Calu3 (cell line): ENCODE data around the gene C6orf58. TPM values are rescaled to one million over a fixed set of nuclear protein-coding genes. Genes with fewer than 3 reads are reported as not detected.

ENCODE experiments used
- BruUV-seq: library from RNA; stranded (reverse); fragments of 400-500 nt; replicated peaks from 2 replicates; lab custom pipeline; 2021; lab: Mats Ljungman, UMichigan
- CTCF ChIA-PET: fragments of 300-600 bp; sonication (Branson Sonifier 250); formaldehyde crosslinking; loops from one replicate; lab custom pipeline; 2022; ENCODE audit warnings: antibody characterized with exemption; lab: Charles Lee
- DNase-seq: peaks from one replicate; pipeline ENCODE4 v3.0.0; 2022
- H3K27ac Mint-ChIP-seq: one replicate; pipeline ENCODE4 v1.8.0; 2022; ENCODE audit warnings: mixed read lengths; ENCODE audit not compliant: unreplicated experiment
- H3K27me3 Mint-ChIP-seq: one replicate; pipeline ENCODE4 v1.8.0; 2022; ENCODE audit warnings: mixed read lengths; ENCODE audit not compliant: unreplicated experiment
- H3K36me3 Mint-ChIP-seq: one replicate; pipeline ENCODE4 v1.8.0; 2022; ENCODE audit warnings: mild to moderate bottlenecking, moderate library complexity, mixed read lengths; ENCODE audit not compliant: insufficient read depth, unreplicated experiment
- H3K4me1 Mint-ChIP-seq: one replicate; pipeline ENCODE4 v1.8.0; 2022; ENCODE audit warnings: mild to moderate bottlenecking, low read depth, mixed read lengths; ENCODE audit not compliant: unreplicated experiment
- H3K4me3 Mint-ChIP-seq: one replicate; pipeline ENCODE4 v1.8.0; 2022; ENCODE audit warnings: mild to moderate bottlenecking, low read depth, moderate library complexity, mixed read lengths; ENCODE audit not compliant: unreplicated experiment
- H3K9me3 Mint-ChIP-seq: one replicate; pipeline ENCODE4 v1.8.0; 2022; ENCODE audit warnings: low read depth, mixed read lengths; ENCODE audit not compliant: unreplicated experiment
- CTCF ChIP-seq: fragments of 200-600 bp; IDR thresholded peaks from one replicate; pipeline ENCODE4 v1.8.0; 2022; ENCODE audit warnings: antibody characterized with exemption; ENCODE audit not compliant: unreplicated experiment
- intact Hi-C: fragments of 100-400 bp; cut with micrococcal nuclease; formaldehyde crosslinking; loops from one replicate; pipeline ENCODE4 v1.10.0; 2022; ENCODE audit not compliant: unreplicated experiment
- total RNA-seq: library from RNA; stranded (reverse); gene quantifications from 2 replicates; pipeline ENCODE4 v1.2.3, GENCODE V29; 2022

The C6orf58 gene
- total RNA-seq, 1 experiment from 2014 or later, result 0.31 TPM

DNA sequence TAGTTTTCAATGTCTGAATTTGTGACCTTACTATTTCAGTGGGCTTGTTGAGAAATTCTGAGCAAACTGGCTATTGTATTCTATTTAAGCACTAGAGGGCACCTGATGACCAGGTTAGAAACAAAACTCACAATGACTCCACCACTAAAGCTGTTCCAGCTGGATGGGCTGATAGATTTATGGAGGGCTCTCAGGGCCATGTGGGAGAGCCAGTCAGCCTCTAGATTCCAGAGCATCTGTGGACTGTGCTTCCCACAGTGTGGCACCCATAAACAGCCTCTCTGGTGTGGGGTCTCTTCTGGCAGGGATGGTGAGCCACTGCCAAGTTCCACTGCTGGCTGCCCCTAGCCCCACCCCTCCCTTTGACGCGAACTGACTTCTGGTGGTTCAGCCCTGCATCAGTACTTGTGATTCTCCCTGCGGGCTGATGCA, 29.2 kb downstream of the C6orf58 start:
- Mint-ChIP-seq H3K36me3 (no peaks in the 10 kb centered on the region), H3K27ac (no peak overlapping the region), H3K27me3 (no peaks in the 10 kb centered on the region), H3K9me3 (peaks cover 2% of the 10 kb centered on the region), H3K4me1 (no peaks in the 10 kb centered on the region), H3K4me3 (no peak overlapping the region)
- no peak for TF ChIP-seq CTCF
- BruUV-seq, result no TSS peak
- intact Hi-C loops, result loop anchor here (1.0 to 5.0 kb wide), 2 partner anchors 36 to 86 kb away; no protein-coding TSS in a partner anchor
- peak; percentile 5 for DNase-seq
- CTCF ChIA-PET, result interaction anchor here (0.7 to 1.4 kb wide), 4 partner anchors 9 to 84 kb away, joined by 3 to 13 read pairs (median 6); no protein-coding TSS in a partner anchor

GRCh38 chr6:127608554-127609270, 31.7 kb downstream of the C6orf58 start:
- H3K27me3 Mint-ChIP-seq, result no peaks in the 10 kb centered on the region
- H3K27ac Mint-ChIP-seq, result no peak overlapping the region
- TF ChIP-seq CTCF, result no peak
- CTCF ChIA-PET, result no interaction called here
- no peaks in the 10 kb centered on the region for H3K4me1 Mint-ChIP-seq
- intact Hi-C loops, result loop anchor here (5.0 kb wide), 1 partner anchor 84 kb away; no protein-coding TSS in a partner anchor
- no TSS peak for BruUV-seq
- no peaks in the 10 kb centered on the region for H3K36me3 Mint-ChIP-seq
- DNase-seq, result no peak
- H3K9me3 Mint-ChIP-seq, result no peaks in the 10 kb centered on the region
- no peak overlapping the region for H3K4me3 Mint-ChIP-seq

- Mint-ChIP-seq H3K9me3 (no peaks in the 10 kb centered on the region), H3K27ac (no peak overlapping the region), H3K36me3 (no peaks in the 10 kb centered on the region), H3K4me1 (no peaks in the 10 kb centered on the region), H3K4me3 (no peak overlapping the region), H3K27me3 (no peaks in the 10 kb centered on the region)
- intact Hi-C loops, result no loop called here
- CTCF ChIA-PET, result no interaction called here
- no TSS peak for BruUV-seq
- TF ChIP-seq CTCF, result no peak
- DNase-seq, result no peak
Measured at GRCh38 chr6:127618729-127619128, 41.8 kb downstream of the C6orf58 start.

- H3K27me3 Mint-ChIP-seq, result no peaks in the 10 kb centered on the region
- TF ChIP-seq CTCF, result no peak
- H3K4me3 Mint-ChIP-seq, result no peak overlapping the region
- no peaks in the 10 kb centered on the region for H3K4me1 Mint-ChIP-seq
- no peaks in the 10 kb centered on the region for H3K9me3 Mint-ChIP-seq
- intact Hi-C loops, result no loop called here
- no TSS peak for BruUV-seq
- H3K27ac Mint-ChIP-seq, result no peak overlapping the region
- CTCF ChIA-PET, result no interaction called here
- H3K36me3 Mint-ChIP-seq, result no peaks in the 10 kb centered on the region
- no peak for DNase-seq
Measured at GRCh38 chr6:127630800-127631199, 53.8 kb downstream of the C6orf58 start.
